GM21723 (cell line): Measurements from ENCODE around the gene DOCK4.

ENCODE experiments used
- ATAC-seq: cut with Tn5 transposase; IDR thresholded peaks from one replicate; pipeline ENCODE4 v1.9.1; 2021; ENCODE audit warnings: mild to moderate bottlenecking, moderate library complexity; ENCODE audit not compliant: unreplicated experiment

Gene DOCK4

GRCh38 chr7:112116894-112117293, 89.3 kb downstream of the DOCK4 start:
- no peak for ATAC-seq

- ATAC-seq: no peak
Measured at GRCh38 chr7:112116358-112116757, 89.8 kb downstream of the DOCK4 start.

GRCh38 chr7:112115880-112116279, 90.3 kb downstream of the DOCK4 start:
- ATAC-seq: no peak

GRCh38 chr7:112113913-112114575, 92.2 kb downstream of the DOCK4 start:
- no peak for ATAC-seq

- no peak for ATAC-seq
Measured at GRCh38 chr7:112112822-112113255, 93.4 kb downstream of the DOCK4 start.

GRCh38 chr7:112110651-112111050, 95.5 kb downstream of the DOCK4 start:
- ATAC-seq: no peak

GRCh38 chr7:112110175-112110574, 96.0 kb downstream of the DOCK4 start:
- no peak for ATAC-seq

- ATAC-seq: no peak
Measured at GRCh38 chr7:112108981-112109380, 97.2 kb downstream of the DOCK4 start.

- ATAC-seq: no peak
Measured at GRCh38 chr7:112105584-112106530, 100.3 kb downstream of the DOCK4 start.

- ATAC-seq: no peak
Measured at GRCh38 chr7:112104120-112104519, 102.1 kb downstream of the DOCK4 start.

GRCh38 chr7:112103246-112103645, 103.0 kb downstream of the DOCK4 start:
- no peak for ATAC-seq

GRCh38 chr7:112101201-112101846, 104.9 kb downstream of the DOCK4 start:
- ATAC-seq: no peak

GRCh38 chr7:112097524-112097923, 108.7 kb downstream of the DOCK4 start:
- ATAC-seq: no peak

- ATAC-seq: no peak
Measured at GRCh38 chr7:112093409-112093808, 112.8 kb downstream of the DOCK4 start.

- ATAC-seq: no peak
Measured at GRCh38 chr7:112092709-112093395, 113.3 kb downstream of the DOCK4 start.

- no peak for ATAC-seq
Measured at GRCh38 chr7:112092306-112092705, 113.9 kb downstream of the DOCK4 start.

- no peak for ATAC-seq
Measured at GRCh38 chr7:112091768-112092167, 114.4 kb downstream of the DOCK4 start.

- ATAC-seq: no peak
Measured at GRCh38 chr7:112089551-112089950, 116.6 kb downstream of the DOCK4 start.

GRCh38 chr7:112088484-112089016, 117.6 kb downstream of the DOCK4 start:
- ATAC-seq: no peak

- no peak for ATAC-seq
Measured at GRCh38 chr7:112086496-112087254, 119.5 kb downstream of the DOCK4 start.
